Measurements from ENCODE around the gene SNTN.

DNA sequence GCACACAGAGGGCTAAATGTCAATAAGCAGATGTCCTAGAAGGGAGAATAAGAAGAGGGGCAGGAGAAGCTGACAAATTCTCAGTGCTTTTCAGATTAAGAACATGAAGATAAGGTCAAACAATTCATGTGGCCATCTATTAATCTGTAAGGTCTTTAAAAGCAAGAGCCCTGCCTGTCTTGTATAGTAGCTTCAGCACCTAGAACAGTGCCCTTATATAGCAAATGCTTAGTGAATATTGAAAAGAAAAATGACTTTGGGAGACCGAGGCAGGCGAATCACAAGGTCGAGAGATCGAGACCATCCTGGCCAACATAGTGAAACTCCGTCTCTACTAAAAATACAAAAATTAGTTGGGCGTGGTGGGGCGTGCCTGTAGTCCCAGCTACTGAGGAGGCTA, 18.1 kb downstream of the SNTN start:
- TF ChIP-seq, protein P1, sequence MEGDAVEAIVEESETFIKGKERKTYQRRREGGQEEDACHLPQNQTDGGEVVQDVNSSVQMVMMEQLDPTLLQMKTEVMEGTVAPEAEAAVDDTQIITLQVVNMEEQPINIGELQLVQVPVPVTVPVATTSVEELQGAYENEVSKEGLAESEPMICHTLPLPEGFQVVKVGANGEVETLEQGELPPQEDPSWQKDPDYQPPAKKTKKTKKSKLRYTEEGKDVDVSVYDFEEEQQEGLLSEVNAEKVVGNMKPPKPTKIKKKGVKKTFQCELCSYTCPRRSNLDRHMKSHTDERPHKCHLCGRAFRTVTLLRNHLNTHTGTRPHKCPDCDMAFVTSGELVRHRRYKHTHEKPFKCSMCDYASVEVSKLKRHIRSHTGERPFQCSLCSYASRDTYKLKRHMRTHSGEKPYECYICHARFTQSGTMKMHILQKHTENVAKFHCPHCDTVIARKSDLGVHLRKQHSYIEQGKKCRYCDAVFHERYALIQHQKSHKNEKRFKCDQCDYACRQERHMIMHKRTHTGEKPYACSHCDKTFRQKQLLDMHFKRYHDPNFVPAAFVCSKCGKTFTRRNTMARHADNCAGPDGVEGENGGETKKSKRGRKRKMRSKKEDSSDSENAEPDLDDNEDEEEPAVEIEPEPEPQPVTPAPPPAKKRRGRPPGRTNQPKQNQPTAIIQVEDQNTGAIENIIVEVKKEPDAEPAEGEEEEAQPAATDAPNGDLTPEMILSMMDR (IDR thresholded peaks at IDR 0.05): no peak
- no peak for TF ChIP-seq ZFX (IDR thresholded peaks at IDR 0.05; ENCODE audit: borderline replicate concordance)

All from 22Rv1 (cell line).